Smooth muscle cell (in vitro differentiated cells): ENCODE measurements around the gene MAGOH. TPM values are rescaled to one million over a fixed set of nuclear protein-coding genes. Genes with fewer than 3 reads are reported as not detected.
"Not testable (repeated sequence)": the region's sequence is repeated elsewhere in the genome, so short reads cannot be mapped to it uniquely, and the experiment has no call there.

Experiments
- DNase-seq: peaks from one replicate; lab custom pipeline; 2025; ENCODE audit not compliant: unreplicated experiment; lab: John Stamatoyannopoulos, UW
- H2AFZ ChIP-seq: fragments of 200-600 bp; sonication (generic); 2 replicates; pipeline ENCODE4 v1.6.0; 2016; ENCODE audit warnings: antibody characterized with exemption, low read depth, mild to moderate bottlenecking
- H3F3A ChIP-seq: fragments of 200-600 bp; sonication (generic); 2 replicates; pipeline ENCODE4 v1.6.0; 2017; ENCODE audit warnings: antibody characterized with exemption, low read depth
- H3K27ac ChIP-seq: fragments of 200-600 bp; sonication (generic); 2 replicates; pipeline ENCODE4 v1.5.1; 2016; ENCODE audit warnings: low read depth, mild to moderate bottlenecking
- H3K27me3 ChIP-seq: fragments of 200-600 bp; sonication (generic); 2 replicates; pipeline ENCODE4 v1.6.1; 2016; ENCODE audit warnings: low read depth, mild to moderate bottlenecking
- H3K36me3 ChIP-seq: fragments of 200-600 bp; sonication (generic); 2 replicates; pipeline ENCODE4 v1.5.1; 2016; ENCODE audit warnings: low read depth
- H3K4me1 ChIP-seq: fragments of 200-600 bp; sonication (generic); 2 replicates; pipeline ENCODE4 v1.5.1; 2016; ENCODE audit warnings: low read depth
- H3K4me2 ChIP-seq: fragments of 200-600 bp; sonication (generic); 2 replicates; pipeline ENCODE4 v1.6.0; 2016; ENCODE audit warnings: mild to moderate bottlenecking
- H3K4me3 ChIP-seq: fragments of 200-600 bp; sonication (generic); 2 replicates; pipeline ENCODE4 v1.5.1; 2016; ENCODE audit warnings: mild to moderate bottlenecking
- H3K79me2 ChIP-seq: fragments of 200-600 bp; sonication (generic); 2 replicates; pipeline ENCODE4 v1.6.0; 2016; ENCODE audit warnings: low read depth, mild to moderate bottlenecking
- H3K9ac ChIP-seq: fragments of 200-600 bp; sonication (generic); 2 replicates; pipeline ENCODE4 v1.6.0; 2016; ENCODE audit warnings: low read depth
- H3K9me3 ChIP-seq: fragments of 200-600 bp; sonication (generic); replicated peaks from 2 replicates; pipeline ENCODE4 v1.5.1; 2016; ENCODE audit warnings: low read depth
- H4K20me1 ChIP-seq: fragments of 200-600 bp; sonication (generic); 2 replicates; pipeline ENCODE4 v1.6.0; 2016; ENCODE audit warnings: low read depth
- WGBS: methylation state at CpG from one replicate; pipeline ENCODE4 v1.1.7; 2016; ENCODE audit warnings: low lambda C conversion rate; 5-methylcytosine and 5-hydroxymethylcytosine counted together
- polyA plus RNA-seq: library from polyadenylated mRNA; unstranded; fragments of >200 nt; fragmentation: Nextera tagmentation; extraction: Ambion mirVana; gene quantifications from 2 replicates; pipeline ENCODE4 v1.2.1, GENCODE V29; 2016
- total RNA-seq: library from RNA; depleted of rRNA; stranded (reverse); fragments of >200 nt; gene quantifications from 2 replicates; pipeline ENCODE4 v1.2.3, GENCODE V29; 2014
- TF ChIP-seq, protein P1 (sequence below): fragments of 200-600 bp; sonication (generic); IDR thresholded peaks from 2 replicates; pipeline ENCODE4 v1.5.1; 2017; ENCODE audit warnings: borderline replicate concordance, mild to moderate bottlenecking, antibody characterized with exemption; ENCODE audit not compliant: insufficient read depth, poor library complexity, severe bottlenecking

The MAGOH gene
- total and polyA plus RNA-seq, 2 experiments from 2014 or later = 28.5 to 37.3 TPM

DNA sequence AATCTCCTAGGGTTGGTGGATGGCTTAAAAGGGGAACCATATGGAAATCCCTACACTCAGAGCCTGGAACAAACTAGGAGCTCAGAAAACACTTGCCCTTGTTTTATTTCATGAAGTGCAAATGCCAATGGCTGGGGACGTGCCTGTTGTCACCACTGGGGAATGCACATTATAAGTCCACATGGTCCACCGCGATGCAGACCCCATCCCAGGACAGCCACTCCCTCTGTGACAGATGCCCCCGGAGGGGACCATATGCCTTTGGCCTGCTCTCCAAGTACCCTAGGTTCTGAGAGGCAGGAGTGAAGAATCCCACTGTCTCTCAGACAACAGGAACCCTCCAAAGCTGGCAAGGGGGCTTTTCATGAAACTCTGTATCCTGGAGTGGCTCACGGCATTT is 47.2 kb upstream of the MAGOH start:
- no peak overlapping the region for H2AFZ ChIP-seq
- H3K36me3 ChIP-seq = no peaks in the 10 kb centered on the region
- H3K79me2 ChIP-seq = no peaks in the 10 kb centered on the region
- H3K4me3 ChIP-seq = no peak overlapping the region
- 96% methylated on average over 5 of the region's 5 CpGs for WGBS
- no peaks in the 10 kb centered on the region for H3K27me3 ChIP-seq
- H3F3A ChIP-seq = no peaks in the 10 kb centered on the region
- H3K9ac ChIP-seq = no peak overlapping the region
- no peak for DNase-seq
- H3K4me2 ChIP-seq = no peak overlapping the region
- TF ChIP-seq, protein P1, sequence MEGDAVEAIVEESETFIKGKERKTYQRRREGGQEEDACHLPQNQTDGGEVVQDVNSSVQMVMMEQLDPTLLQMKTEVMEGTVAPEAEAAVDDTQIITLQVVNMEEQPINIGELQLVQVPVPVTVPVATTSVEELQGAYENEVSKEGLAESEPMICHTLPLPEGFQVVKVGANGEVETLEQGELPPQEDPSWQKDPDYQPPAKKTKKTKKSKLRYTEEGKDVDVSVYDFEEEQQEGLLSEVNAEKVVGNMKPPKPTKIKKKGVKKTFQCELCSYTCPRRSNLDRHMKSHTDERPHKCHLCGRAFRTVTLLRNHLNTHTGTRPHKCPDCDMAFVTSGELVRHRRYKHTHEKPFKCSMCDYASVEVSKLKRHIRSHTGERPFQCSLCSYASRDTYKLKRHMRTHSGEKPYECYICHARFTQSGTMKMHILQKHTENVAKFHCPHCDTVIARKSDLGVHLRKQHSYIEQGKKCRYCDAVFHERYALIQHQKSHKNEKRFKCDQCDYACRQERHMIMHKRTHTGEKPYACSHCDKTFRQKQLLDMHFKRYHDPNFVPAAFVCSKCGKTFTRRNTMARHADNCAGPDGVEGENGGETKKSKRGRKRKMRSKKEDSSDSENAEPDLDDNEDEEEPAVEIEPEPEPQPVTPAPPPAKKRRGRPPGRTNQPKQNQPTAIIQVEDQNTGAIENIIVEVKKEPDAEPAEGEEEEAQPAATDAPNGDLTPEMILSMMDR = no peak
- no peaks in the 10 kb centered on the region for H4K20me1 ChIP-seq
- H3K9me3 ChIP-seq = no peaks in the 10 kb centered on the region
- no peak overlapping the region for H3K27ac ChIP-seq
- H3K4me1 ChIP-seq = peaks cover 18% of the 10 kb centered on the region

DNA sequence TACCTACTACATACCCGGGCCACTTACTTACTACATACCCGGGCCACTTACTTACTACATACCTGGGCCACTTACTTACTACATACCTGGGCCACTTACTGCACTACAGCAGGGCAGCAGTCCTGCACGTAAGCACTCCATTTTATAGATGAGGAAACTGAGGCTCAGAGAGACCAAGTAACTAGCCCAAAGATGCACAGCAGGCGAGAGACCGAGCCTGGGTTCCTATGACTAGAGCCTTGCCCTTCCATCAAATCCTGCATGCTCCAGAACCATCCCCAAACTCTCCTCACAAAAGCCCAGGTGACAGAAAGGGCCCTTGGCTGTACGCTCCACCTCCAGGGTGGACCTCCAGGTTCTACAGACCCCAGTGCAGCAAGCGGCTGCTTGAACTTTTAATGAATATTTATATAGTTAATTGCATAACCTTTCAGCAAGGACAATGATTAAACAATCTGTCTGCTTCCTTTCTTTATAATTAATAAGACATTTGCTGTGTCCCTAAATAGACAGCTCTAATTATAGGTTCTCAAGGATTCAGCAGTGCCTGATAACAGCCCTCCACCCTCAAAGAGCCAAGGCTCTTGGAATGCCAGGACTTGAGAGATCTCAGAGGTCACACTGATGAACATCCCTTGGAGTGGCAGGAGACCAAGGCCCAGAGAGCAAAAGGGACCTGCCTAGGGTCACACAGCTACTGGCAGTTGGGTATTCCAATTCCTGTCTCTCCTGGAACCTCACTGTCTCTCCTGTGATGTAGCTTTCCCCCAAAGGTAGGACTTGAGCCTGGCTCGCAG is 46.1 kb upstream of the MAGOH start:
- WGBS = 97% methylated on average over 8 of the region's 8 CpGs
- no peak for DNase-seq
- H3K4me3 ChIP-seq = no peak overlapping the region
- no peaks in the 10 kb centered on the region for H3K27me3 ChIP-seq
- H3K9me3 ChIP-seq = no peaks in the 10 kb centered on the region
- no peak overlapping the region for H3K9ac ChIP-seq
- no peak overlapping the region for H3K4me2 ChIP-seq
- H3K36me3 ChIP-seq = no peaks in the 10 kb centered on the region
- H3K79me2 ChIP-seq = no peaks in the 10 kb centered on the region
- peaks cover 18% of the 10 kb centered on the region for H3K4me1 ChIP-seq
- TF ChIP-seq, protein P1 = no peak
- H4K20me1 ChIP-seq = no peaks in the 10 kb centered on the region
- H2AFZ ChIP-seq = no peak overlapping the region
- H3F3A ChIP-seq = no peaks in the 10 kb centered on the region
- H3K27ac ChIP-seq = no peak overlapping the region

DNA sequence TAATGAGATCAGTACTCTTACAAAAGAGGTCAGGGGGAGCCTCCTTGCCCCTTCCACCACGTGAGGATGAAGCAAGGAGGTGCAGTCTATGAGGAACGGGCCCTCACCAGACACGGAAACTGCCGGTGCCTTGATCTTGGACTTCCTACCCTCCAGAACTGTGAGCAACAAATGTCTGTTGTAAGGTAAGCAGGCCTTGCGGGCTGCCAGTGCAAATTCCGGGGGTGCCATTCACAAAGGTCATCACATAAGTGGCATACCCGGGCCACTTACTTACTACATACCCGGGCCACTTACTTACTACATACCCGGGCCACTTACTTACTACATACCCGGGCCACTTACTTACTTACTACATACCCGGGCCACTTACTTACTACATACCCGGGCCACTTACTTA is 44.8 kb upstream of the MAGOH start:
- H3K9ac ChIP-seq, H3K27me3 ChIP-seq, H3K36me3 ChIP-seq, H3K4me2 ChIP-seq, H2AFZ ChIP-seq, H3K79me2 ChIP-seq, H3K27ac ChIP-seq, H3F3A ChIP-seq, H3K4me1 ChIP-seq, DNase-seq, H4K20me1 ChIP-seq, H3K4me3 ChIP-seq, H3K9me3 ChIP-seq: not testable (repeated sequence)
- 96% methylated on average over 12 of the region's 12 CpGs for WGBS

DNA sequence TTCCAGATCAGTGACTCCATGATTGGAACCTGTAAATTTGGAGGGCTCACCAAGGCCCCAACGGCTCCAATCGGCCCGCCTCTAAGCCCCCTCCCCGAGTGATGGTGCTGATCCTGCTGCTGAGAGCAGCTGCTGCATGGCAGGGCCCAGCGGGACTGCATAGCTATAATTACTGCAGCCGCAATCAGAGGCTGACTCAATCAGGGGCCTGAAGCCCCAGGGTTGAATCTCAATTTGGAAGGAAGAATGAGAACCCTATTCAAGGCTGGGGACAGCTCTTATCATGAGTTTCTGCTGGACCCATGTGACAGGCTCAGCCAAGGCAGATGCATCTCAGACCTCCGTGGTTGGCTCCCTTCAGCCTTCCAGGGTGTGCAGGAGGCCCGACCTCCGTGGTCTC is 42.8 kb upstream of the MAGOH start:
- DNase-seq = no peak
- H3K4me2 ChIP-seq = no peak overlapping the region
- no peak overlapping the region for H3K27ac ChIP-seq
- H4K20me1 ChIP-seq = no peaks in the 10 kb centered on the region
- H3K9me3 ChIP-seq = no peaks in the 10 kb centered on the region
- TF ChIP-seq, protein P1 = no peak
- no peak overlapping the region for H3K9ac ChIP-seq
- WGBS = 90% methylated on average over 9 of the region's 9 CpGs
- no peak overlapping the region for H2AFZ ChIP-seq
- no peaks in the 10 kb centered on the region for H3K4me1 ChIP-seq
- H3K79me2 ChIP-seq = no peaks in the 10 kb centered on the region
- no peaks in the 10 kb centered on the region for H3F3A ChIP-seq
- H3K36me3 ChIP-seq = no peaks in the 10 kb centered on the region
- H3K27me3 ChIP-seq = no peaks in the 10 kb centered on the region
- no peak overlapping the region for H3K4me3 ChIP-seq
